Measurements from ENCODE around the gene SIMC1.
"Not testable (repeated sequence)": the region's sequence is repeated elsewhere in the genome, so short reads cannot be mapped to it uniquely, and the experiment has no call there.

DNA sequence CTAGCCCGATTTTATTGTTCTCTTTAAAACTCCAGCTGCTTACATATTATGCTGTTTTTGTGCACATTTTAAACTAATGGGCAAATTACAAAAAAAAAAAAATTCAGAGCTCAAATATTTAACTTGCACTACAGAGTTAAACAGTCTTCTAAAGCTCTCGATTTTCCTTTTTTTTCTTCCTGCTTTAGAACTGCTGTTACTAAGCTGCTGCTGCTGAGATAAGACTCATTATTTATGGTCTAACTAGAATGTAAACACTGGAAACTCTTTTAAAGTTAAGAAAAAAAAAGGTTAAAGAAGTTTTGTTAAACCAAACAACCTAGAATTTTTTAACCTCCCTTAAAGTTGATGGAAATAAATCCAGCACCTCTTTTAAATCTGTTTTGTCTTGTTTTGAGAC lies 20.5 kb upstream of the SIMC1 start:
- TF ChIP-seq, protein P1, sequence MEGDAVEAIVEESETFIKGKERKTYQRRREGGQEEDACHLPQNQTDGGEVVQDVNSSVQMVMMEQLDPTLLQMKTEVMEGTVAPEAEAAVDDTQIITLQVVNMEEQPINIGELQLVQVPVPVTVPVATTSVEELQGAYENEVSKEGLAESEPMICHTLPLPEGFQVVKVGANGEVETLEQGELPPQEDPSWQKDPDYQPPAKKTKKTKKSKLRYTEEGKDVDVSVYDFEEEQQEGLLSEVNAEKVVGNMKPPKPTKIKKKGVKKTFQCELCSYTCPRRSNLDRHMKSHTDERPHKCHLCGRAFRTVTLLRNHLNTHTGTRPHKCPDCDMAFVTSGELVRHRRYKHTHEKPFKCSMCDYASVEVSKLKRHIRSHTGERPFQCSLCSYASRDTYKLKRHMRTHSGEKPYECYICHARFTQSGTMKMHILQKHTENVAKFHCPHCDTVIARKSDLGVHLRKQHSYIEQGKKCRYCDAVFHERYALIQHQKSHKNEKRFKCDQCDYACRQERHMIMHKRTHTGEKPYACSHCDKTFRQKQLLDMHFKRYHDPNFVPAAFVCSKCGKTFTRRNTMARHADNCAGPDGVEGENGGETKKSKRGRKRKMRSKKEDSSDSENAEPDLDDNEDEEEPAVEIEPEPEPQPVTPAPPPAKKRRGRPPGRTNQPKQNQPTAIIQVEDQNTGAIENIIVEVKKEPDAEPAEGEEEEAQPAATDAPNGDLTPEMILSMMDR (conservative IDR thresholded peaks at IDR 0.05 in 1 of 2, IDR thresholded peaks at IDR 0.05 in 1 of 2; ENCODE audit: low read depth in 1 of 2, low read length in 2 of 2), result not testable (repeated sequence)
- TF ChIP-seq EZH2 (IDR thresholded peaks at IDR 0.05; ENCODE audit: low read length, missing control alignments), result not testable (repeated sequence)

All from fibroblast of lung (primary cell).